Neutrophil (primary cell): ENCODE results near the gene INHBB.

ENCODE experiments used
- H3K27ac ChIP-seq: fragments of 200-600 bp; sonication (generic); 2 replicates; pipeline ENCODE4 v1.5.1; 2016; ENCODE audit warnings: mild to moderate bottlenecking, moderate library complexity
- H3K27me3 ChIP-seq: fragments of 200-600 bp; sonication (generic); 2 replicates; pipeline ENCODE4 v1.6.0; 2016; ENCODE audit warnings: mild to moderate bottlenecking
- H3K36me3 ChIP-seq: fragments of 200-600 bp; sonication (generic); 2 replicates; pipeline ENCODE4 v1.5.1; 2017
- H3K4me1 ChIP-seq, 2 experiments: fragments of 200-600 bp in 1 of 2; sonication (generic) in 1 of 2; 1 replicate in 1 of 2; 2 replicates in 1 of 2; pipeline versions ENCODE4 v1.5.1 to v1.6.1; 2013 to 2016; ENCODE audit warnings: low read depth in 1 of 2, low read length in 1 of 2, mild to moderate bottlenecking in 1 of 2, moderate library complexity in 1 of 2; ENCODE audit not compliant: control insufficient read depth in 1 of 2, insufficient read depth in 1 of 2
- H3K4me3 ChIP-seq, 2 experiments: fragments of 200-600 bp in 1 of 2; sonication (generic) in 1 of 2; 1 replicate in 1 of 2; 2 replicates in 1 of 2; pipeline ENCODE4 v1.5.1; 2013 to 2016; ENCODE audit warnings: low read depth in 1 of 2, low read length in 1 of 2, mild to moderate bottlenecking in 1 of 2, moderate library complexity in 1 of 2
- H3K9me3 ChIP-seq: fragments of 200-600 bp; sonication (generic); 2 replicates; pipeline ENCODE4 v1.5.1; 2016
- CTCF ChIP-seq: fragments of 200-600 bp; sonication (generic); IDR thresholded peaks from 2 replicates; pipeline ENCODE4 v1.5.1; 2016; ENCODE audit warnings: antibody characterized with exemption

INHBB gene

DNA sequence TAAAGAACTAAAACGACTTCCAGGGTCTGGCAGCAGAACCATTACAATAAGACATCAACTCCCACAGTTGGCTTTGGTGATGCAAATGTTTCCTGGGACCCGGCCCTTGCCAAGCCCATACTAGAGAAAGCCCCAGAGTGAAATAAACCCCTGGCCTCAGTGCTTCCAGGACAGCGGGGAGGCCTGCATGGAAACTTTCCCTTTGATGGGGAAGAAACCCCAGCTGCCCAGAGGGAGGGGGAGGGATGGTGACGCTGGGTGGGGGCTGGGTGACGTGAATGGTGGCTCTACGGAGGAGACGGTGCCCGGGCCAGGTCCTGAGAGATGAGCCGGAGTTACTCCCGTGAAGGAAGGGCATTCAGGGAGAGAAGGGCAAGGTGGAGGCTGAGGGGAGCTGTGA lies 27.5 kb downstream of the INHBB start:
- Histone ChIP-seq H3K4me3 (no peak overlapping the region), H3K27ac (no peak overlapping the region), H3K9me3 (no peaks in the 10 kb centered on the region), H3K4me1 (no peaks in the 10 kb centered on the region), H3K36me3 (no peaks in the 10 kb centered on the region), H3K27me3 (peaks cover 41% of the 10 kb centered on the region)
- TF ChIP-seq CTCF, result no peak

- Histone ChIP-seq H3K4me1 (no peaks in the 10 kb centered on the region), H3K9me3 (no peaks in the 10 kb centered on the region), H3K4me3 (no peak overlapping the region), H3K27ac (no peak overlapping the region), H3K27me3 (peaks cover 41% of the 10 kb centered on the region), H3K36me3 (no peaks in the 10 kb centered on the region)
- no peak for TF ChIP-seq CTCF
Measured at GRCh38 chr2:120374821-120375220, 28.9 kb downstream of the INHBB start.

GRCh38 chr2:120375251-120376020 lies 29.5 kb downstream of the INHBB start:
- no peak overlapping the region for H3K27ac ChIP-seq
- no peaks in the 10 kb centered on the region for H3K36me3 ChIP-seq
- H3K4me3 ChIP-seq, result no peak overlapping the region
- H3K27me3 ChIP-seq, result peaks cover 38% of the 10 kb centered on the region
- no peak for TF ChIP-seq CTCF
- no peaks in the 10 kb centered on the region for H3K9me3 ChIP-seq
- no peaks in the 10 kb centered on the region for H3K4me1 ChIP-seq

DNA sequence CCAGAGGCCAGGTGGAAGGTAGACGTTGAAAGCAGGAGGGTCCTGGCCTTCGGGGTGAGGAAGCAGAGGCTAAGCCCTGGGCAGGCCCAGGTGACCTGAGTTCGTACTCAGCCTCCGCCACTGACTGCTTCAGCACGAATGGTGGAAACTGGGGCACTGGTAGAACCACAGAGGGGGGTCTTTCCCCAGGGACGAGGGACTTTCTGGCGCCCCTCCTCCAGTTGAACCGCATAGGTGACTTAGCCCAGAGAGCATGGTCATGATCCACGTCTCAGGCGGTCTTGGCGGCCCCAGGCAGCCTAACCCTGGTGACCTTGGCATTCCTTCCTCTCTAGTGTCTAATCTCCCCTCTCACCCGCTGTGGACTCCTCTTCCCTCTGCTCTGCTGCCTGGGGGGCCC lies 30.2 kb downstream of the INHBB start:
- no peak overlapping the region for H3K4me3 ChIP-seq
- H3K9me3 ChIP-seq, result no peaks in the 10 kb centered on the region
- H3K27me3 ChIP-seq, result peaks cover 33% of the 10 kb centered on the region
- no peak for TF ChIP-seq CTCF
- no peak overlapping the region for H3K27ac ChIP-seq
- no peaks in the 10 kb centered on the region for H3K4me1 ChIP-seq
- H3K36me3 ChIP-seq, result no peaks in the 10 kb centered on the region

- Histone ChIP-seq H3K27me3 (peaks cover 27% of the 10 kb centered on the region), H3K4me1 (no peaks in the 10 kb centered on the region), H3K27ac (no peak overlapping the region), H3K36me3 (no peaks in the 10 kb centered on the region), H3K9me3 (no peaks in the 10 kb centered on the region), H3K4me3 (no peak overlapping the region)
- TF ChIP-seq CTCF, result no peak
Measured at GRCh38 chr2:120376679-120377640, 31.0 kb downstream of the INHBB start.
